Bronchial epithelial cell (primary cell): Measurements from ENCODE around the gene C14orf93. TPM values are rescaled to one million over a fixed set of nuclear protein-coding genes. Genes with fewer than 3 reads are reported as not detected.

Experiments used
- DNase-seq: peaks from one replicate; pipeline ENCODE4 v3.0.0-alpha.2; 2010; ENCODE audit warnings: low read depth
- FAIRE-seq: peaks from 2 replicates; lab custom pipeline; 2011; peaks lifted over from hg19 to GRCh38; lab: Jason Lieb, UNC
- H3K27me3 ChIP-seq: 2 replicates; pipeline ENCODE4 v1.5.1; 2011; ENCODE audit warnings: low read length; ENCODE audit not compliant: control insufficient read depth, insufficient read depth
- H3K36me3 ChIP-seq: 2 replicates; pipeline ENCODE4 v1.5.1; 2011; ENCODE audit warnings: low read length; ENCODE audit not compliant: control insufficient read depth, insufficient read depth
- H3K4me3 ChIP-seq: 2 replicates; pipeline ENCODE4 v1.5.1; 2011; ENCODE audit warnings: mild to moderate bottlenecking, low read depth, low read length, control low read depth
- CTCF ChIP-seq: IDR thresholded peaks from 2 replicates; pipeline ENCODE4 v1.5.1; 2011; ENCODE audit warnings: mild to moderate bottlenecking, moderate library complexity, low read length, control low read depth, inconsistent platforms; ENCODE audit not compliant: insufficient read depth, severe bottlenecking
- total RNA-seq: library from RNA; depleted of rRNA; stranded (reverse); fragments of >200 nt; gene quantifications from 2 replicates; pipeline ENCODE4 v1.2.1, GENCODE V29; 2014

The C14orf93 gene
- total RNA-seq, 1 donor from 2014 or later: 7.4 TPM

DNA sequence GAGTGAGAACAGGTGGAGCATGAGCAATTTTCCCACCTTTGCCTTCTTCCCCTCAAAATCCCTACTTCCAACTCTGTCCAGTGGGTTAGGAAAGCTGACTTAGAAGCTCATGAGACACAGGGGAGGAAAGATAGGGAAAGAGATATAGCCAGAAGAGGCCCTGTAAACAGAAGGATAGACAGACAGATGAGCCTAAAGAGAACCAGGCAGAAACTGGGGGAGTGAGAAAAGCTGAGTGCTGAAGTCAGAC, 32.6 kb downstream of the C14orf93 start:
- TF ChIP-seq CTCF: no peak
- no peaks in the 10 kb centered on the region for H3K27me3 ChIP-seq
- FAIRE-seq (no peak), DNase-seq (no peak)
- no peak overlapping the region for H3K4me3 ChIP-seq
- H3K36me3 ChIP-seq: peaks cover 38% of the 10 kb centered on the region

DNA sequence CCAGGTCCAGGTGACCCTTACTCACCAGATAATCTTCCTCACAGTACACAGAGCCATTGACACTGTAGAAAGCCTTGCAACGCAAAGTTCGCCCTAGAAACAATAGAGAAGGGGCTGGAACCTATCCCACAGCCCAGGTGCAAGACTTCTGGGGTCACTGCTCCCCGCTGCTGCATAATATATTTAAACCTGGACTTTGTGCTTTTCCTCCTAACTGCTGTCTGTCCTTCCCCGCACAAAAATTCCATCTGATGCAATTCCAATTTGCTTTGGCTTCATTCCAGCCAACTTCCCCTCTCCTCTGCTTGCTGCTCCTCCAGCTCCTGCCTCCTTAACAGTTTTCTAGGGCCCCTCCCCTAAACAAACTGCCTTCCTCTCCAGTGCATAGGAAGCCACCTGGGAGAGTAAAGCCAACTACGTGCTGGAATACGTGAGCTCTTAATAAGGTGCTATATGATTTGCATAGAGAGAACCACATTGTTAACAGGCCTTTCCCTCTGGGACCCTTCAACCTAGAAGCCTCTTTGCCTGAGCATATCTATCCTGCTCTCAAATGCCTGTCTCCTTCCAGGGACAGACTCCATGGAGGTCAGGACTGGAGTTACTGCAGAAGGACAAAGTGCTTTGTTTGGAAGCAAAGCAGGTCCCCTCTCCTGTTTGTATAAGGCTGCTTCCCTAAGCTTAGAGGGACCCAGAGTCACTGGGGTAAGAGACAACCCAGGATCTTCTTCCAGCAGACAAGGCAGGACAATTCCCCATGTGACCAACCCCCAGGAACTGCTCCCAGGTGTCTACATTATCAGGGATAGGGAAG, 33.1 kb downstream of the C14orf93 start:
- FAIRE-seq: no peak

GRCh38 chr14:22974530-22975313, 35.2 kb downstream of the C14orf93 start:
- no peaks in the 10 kb centered on the region for H3K27me3 ChIP-seq
- FAIRE-seq: no peak
- TF ChIP-seq CTCF: no peak
- no peak for DNase-seq
- H3K4me3 ChIP-seq: no peak overlapping the region
- H3K36me3 ChIP-seq: peaks cover 43% of the 10 kb centered on the region

More for the DNA sequence above, 33.1 kb downstream of the C14orf93 start:
- peak; percentile 50 for DNase-seq
- H3K27me3 ChIP-seq: no peaks in the 10 kb centered on the region
- H3K36me3 ChIP-seq: peaks cover 43% of the 10 kb centered on the region
- TF ChIP-seq CTCF: no peak
- H3K4me3 ChIP-seq: no peak overlapping the region

- Histone ChIP-seq H3K4me3 (no peak overlapping the region), H3K27me3 (no peaks in the 10 kb centered on the region), H3K36me3 (peaks cover 43% of the 10 kb centered on the region)
- FAIRE-seq (no peak), DNase-seq (peak; percentile 62)
- peak; percentile 51 for TF ChIP-seq CTCF
Measured at GRCh38 chr14:22973217-22974032, 36.5 kb downstream of the C14orf93 start.

GRCh38 chr14:22972313-22972930, 37.5 kb downstream of the C14orf93 start:
- no peak for TF ChIP-seq CTCF
- H3K4me3 ChIP-seq: no peak overlapping the region
- H3K36me3 ChIP-seq: peaks cover 38% of the 10 kb centered on the region
- no peak for DNase-seq
- FAIRE-seq: no peak
- H3K27me3 ChIP-seq: no peaks in the 10 kb centered on the region
